Stimulated activated naive CD4-positive, alpha-beta T cell treated with Interleukin-2 at 50 U/mL for 16 hours (primary cell): Measurements from ENCODE around the gene KIF23.

Source experiments
- DNase-seq: peaks from one replicate; lab custom pipeline; 2025; lab: John Stamatoyannopoulos, UW

Gene KIF23

GRCh38 chr15:69491038-69491505 is 76.9 kb downstream of the KIF23 start:
- no peak for DNase-seq

GRCh38 chr15:69493406-69493805 is 79.3 kb downstream of the KIF23 start:
- no peak for DNase-seq

- DNase-seq = no peak
Observed at GRCh38 chr15:69496001-69496400, 81.9 kb downstream of the KIF23 start.

GRCh38 chr15:69497076-69497475 is 82.9 kb downstream of the KIF23 start:
- no peak for DNase-seq

GRCh38 chr15:69497667-69498066 is 83.5 kb downstream of the KIF23 start:
- no peak for DNase-seq
